Activated CD8-positive, alpha-beta memory T cell treated with anti-CD3 and anti-CD28 coated beads, Interleukin-2, amount 50 U/mL, for 24 hours (primary cell): Measurements from ENCODE around the gene SLC4A2.

ENCODE experiments used
- DNase-seq: peaks from one replicate; pipeline ENCODE4 v3.0.0-alpha.2; 2020; ENCODE audit errors: extremely low read depth

SLC4A2 gene

GRCh38 chr7:151116603-151117440, 57.4 kb downstream of the SLC4A2 start:
- no peak for DNase-seq

- DNase-seq: no peak
Measured at GRCh38 chr7:151117565-151117964, 58.2 kb downstream of the SLC4A2 start.

GRCh38 chr7:151118108-151119054, 59.0 kb downstream of the SLC4A2 start:
- no peak for DNase-seq

GRCh38 chr7:151119055-151119415, 59.6 kb downstream of the SLC4A2 start:
- DNase-seq: no peak

- no peak for DNase-seq
Measured at GRCh38 chr7:151119902-151120301, 60.5 kb downstream of the SLC4A2 start.

GRCh38 chr7:151120896-151121295, 61.5 kb downstream of the SLC4A2 start:
- no peak for DNase-seq

GRCh38 chr7:151121380-151122170, 62.2 kb downstream of the SLC4A2 start:
- DNase-seq: no peak

GRCh38 chr7:151122276-151122675, 62.9 kb downstream of the SLC4A2 start:
- DNase-seq: no peak

GRCh38 chr7:151122796-151123157, 63.4 kb downstream of the SLC4A2 start:
- DNase-seq: no peak

- no peak for DNase-seq
Measured at GRCh38 chr7:151123158-151123821, 63.9 kb downstream of the SLC4A2 start.

- DNase-seq: peak; percentile 47
Measured at GRCh38 chr7:151123822-151124464, 64.6 kb downstream of the SLC4A2 start.

- no peak for DNase-seq
Measured at GRCh38 chr7:151124481-151124880, 65.1 kb downstream of the SLC4A2 start.

GRCh38 chr7:151124899-151125399, 65.6 kb downstream of the SLC4A2 start:
- no peak for DNase-seq

- no peak for DNase-seq
Measured at GRCh38 chr7:151125470-151125845, 66.1 kb downstream of the SLC4A2 start.

- no peak for DNase-seq
Measured at GRCh38 chr7:151125846-151126481, 66.6 kb downstream of the SLC4A2 start.
